ENCODE results near the gene GALNT2. TPM values are rescaled to one million over a fixed set of nuclear protein-coding genes. Genes with fewer than 3 reads are reported as not detected.

GALNT2 gene
- total and polyA plus RNA-seq, 2 experiments from 2014 or later = 17.8 to 48.3 TPM

DNA sequence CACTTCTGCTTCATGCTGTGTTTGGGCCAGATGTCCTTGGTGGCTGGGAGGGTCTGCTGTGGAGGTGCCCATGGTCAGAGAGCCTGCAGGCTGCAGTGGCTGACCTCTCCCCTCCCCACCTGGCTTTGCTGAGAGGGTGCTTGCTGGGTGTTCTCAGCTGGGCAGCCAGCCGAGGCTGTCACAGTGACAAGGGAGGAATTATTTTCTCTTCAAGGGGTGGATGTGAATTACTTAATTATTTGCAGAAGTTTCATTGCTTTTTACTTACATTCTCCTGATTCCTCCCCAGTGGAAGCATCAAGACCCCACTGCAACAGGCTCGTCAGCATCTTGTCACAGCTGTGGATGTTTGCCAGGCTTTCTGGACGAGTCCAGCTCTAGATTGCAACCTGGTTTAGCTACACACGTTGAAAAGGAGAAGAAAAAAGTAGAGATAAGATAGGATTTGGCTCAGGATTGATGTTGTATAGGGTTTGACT lies 70.3 kb downstream of the GALNT2 start (continued):
- TF ChIP-seq ZNF331 (CRISPR knock-in tag; IDR thresholded peaks at IDR 0.05; ENCODE audit: low read depth) = no peak
- TF ChIP-seq, protein P1, sequence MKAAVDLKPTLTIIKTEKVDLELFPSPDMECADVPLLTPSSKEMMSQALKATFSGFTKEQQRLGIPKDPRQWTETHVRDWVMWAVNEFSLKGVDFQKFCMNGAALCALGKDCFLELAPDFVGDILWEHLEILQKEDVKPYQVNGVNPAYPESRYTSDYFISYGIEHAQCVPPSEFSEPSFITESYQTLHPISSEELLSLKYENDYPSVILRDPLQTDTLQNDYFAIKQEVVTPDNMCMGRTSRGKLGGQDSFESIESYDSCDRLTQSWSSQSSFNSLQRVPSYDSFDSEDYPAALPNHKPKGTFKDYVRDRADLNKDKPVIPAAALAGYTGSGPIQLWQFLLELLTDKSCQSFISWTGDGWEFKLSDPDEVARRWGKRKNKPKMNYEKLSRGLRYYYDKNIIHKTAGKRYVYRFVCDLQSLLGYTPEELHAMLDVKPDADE (IDR thresholded peaks at IDR 0.05) = no peak
- no peak for TF ChIP-seq STAT1 (IDR thresholded peaks at IDR 0.05; ENCODE audit: unreplicated experiment)
- TF ChIP-seq NANOG (IDR thresholded peaks at IDR 0.05; ENCODE audit: borderline replicate concordance) = no peak
- no peak for TF ChIP-seq EZH2phosphoT487 (IDR thresholded peaks at IDR 0.05; ENCODE audit: unreplicated experiment)
- TF ChIP-seq CREB1 (CRISPR knock-in tag; IDR thresholded peaks at IDR 0.05; ENCODE audit: low read depth) = no peak

DNA sequence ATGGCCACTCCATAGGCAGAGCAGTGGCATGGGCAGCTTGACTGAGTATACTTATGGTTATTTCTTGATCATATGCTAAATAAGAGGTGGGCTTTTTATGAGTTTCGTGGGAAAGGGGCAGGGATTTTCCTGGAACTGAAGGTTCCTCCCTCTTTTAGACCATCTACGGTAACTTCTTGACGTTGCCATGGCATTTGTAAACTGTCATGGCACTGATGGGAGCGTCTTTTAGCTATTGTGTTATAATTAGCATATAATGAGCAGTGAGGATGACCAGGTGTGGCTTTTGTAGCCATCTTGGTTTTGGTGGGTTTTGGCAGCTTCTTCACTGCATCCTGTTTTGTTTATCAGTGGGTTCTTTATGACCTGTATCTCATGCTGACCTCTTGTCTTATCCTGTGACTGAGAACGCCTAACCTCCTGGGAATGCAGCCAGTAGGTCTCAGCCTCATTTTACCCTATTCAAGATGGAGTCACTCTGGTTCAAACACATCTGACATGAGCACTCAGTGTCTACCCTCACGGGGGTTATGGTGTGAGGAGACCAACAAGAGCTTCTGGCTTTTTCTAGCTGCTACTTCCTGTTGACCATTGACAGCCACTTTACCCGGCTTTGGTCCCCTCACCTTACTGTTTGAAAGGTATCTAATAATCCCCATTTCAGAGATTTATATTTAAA lies 71.7 kb downstream of the GALNT2 start:
- no peak overlapping the region for H3K4me2 ChIP-seq
- DNase-seq (ENCODE audit: low spot score) = no peak
- H2AFZ ChIP-seq = no peak overlapping the region
- H3K27me3 Mint-ChIP-seq (ENCODE audit: insufficient read depth, low read depth, poor library complexity) = peaks cover 5% of the 10 kb centered on the region
- H3K4me1 Mint-ChIP-seq = peaks cover 77% of the 10 kb centered on the region
- no peak overlapping the region for H3K27ac ChIP-seq (ENCODE audit: low read depth)
- no peaks in the 10 kb centered on the region for H3K36me3 ChIP-seq (ENCODE audit: insufficient read depth)
- H3K27ac Mint-ChIP-seq = no peak overlapping the region
- H3K4me3 Mint-ChIP-seq = no peak overlapping the region
- no peaks in the 10 kb centered on the region for H3K9me2 ChIP-seq (ENCODE audit: insufficient read depth)
- no peaks in the 10 kb centered on the region for H3F3A ChIP-seq (replicated peaks; ENCODE audit: low read depth)
- no peak for ATAC-seq
- H4K20me1 ChIP-seq (replicated peaks; ENCODE audit: insufficient read depth) = peaks cover 8% of the 10 kb centered on the region
- peaks cover 20% of the 10 kb centered on the region; the same call in 1 of the 2 replicates for H3K4me1 ChIP-seq (ENCODE audit: insufficient read depth)
- H3K79me2 ChIP-seq (replicated peaks; ENCODE audit: insufficient read depth) = peaks cover 63% of the 10 kb centered on the region
- no peak overlapping the region for H3K4me3 ChIP-seq
- no peaks in the 10 kb centered on the region for H3K27me3 ChIP-seq (ENCODE audit: insufficient read depth)
- no peaks in the 10 kb centered on the region for H3K9me3 Mint-ChIP-seq
- no peaks in the 10 kb centered on the region for H3K36me3 Mint-ChIP-seq (ENCODE audit: low read depth)
- TF ChIP-seq, protein P2, sequence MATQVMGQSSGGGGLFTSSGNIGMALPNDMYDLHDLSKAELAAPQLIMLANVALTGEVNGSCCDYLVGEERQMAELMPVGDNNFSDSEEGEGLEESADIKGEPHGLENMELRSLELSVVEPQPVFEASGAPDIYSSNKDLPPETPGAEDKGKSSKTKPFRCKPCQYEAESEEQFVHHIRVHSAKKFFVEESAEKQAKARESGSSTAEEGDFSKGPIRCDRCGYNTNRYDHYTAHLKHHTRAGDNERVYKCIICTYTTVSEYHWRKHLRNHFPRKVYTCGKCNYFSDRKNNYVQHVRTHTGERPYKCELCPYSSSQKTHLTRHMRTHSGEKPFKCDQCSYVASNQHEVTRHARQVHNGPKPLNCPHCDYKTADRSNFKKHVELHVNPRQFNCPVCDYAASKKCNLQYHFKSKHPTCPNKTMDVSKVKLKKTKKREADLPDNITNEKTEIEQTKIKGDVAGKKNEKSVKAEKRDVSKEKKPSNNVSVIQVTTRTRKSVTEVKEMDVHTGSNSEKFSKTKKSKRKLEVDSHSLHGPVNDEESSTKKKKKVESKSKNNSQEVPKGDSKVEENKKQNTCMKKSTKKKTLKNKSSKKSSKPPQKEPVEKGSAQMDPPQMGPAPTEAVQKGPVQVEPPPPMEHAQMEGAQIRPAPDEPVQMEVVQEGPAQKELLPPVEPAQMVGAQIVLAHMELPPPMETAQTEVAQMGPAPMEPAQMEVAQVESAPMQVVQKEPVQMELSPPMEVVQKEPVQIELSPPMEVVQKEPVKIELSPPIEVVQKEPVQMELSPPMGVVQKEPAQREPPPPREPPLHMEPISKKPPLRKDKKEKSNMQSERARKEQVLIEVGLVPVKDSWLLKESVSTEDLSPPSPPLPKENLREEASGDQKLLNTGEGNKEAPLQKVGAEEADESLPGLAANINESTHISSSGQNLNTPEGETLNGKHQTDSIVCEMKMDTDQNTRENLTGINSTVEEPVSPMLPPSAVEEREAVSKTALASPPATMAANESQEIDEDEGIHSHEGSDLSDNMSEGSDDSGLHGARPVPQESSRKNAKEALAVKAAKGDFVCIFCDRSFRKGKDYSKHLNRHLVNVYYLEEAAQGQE (IDR thresholded peaks at IDR 0.05; ENCODE audit: unreplicated experiment) = no peak
- TF ChIP-seq EZH2phosphoT487 (IDR thresholded peaks at IDR 0.05; ENCODE audit: unreplicated experiment) (no peak), STAT1 (IDR thresholded peaks at IDR 0.05; ENCODE audit: unreplicated experiment) (no peak), POLR2AphosphoS5 (IDR thresholded peaks at IDR 0.05; ENCODE audit: low read depth) (no peak)
- TF ChIP-seq, protein P3, sequence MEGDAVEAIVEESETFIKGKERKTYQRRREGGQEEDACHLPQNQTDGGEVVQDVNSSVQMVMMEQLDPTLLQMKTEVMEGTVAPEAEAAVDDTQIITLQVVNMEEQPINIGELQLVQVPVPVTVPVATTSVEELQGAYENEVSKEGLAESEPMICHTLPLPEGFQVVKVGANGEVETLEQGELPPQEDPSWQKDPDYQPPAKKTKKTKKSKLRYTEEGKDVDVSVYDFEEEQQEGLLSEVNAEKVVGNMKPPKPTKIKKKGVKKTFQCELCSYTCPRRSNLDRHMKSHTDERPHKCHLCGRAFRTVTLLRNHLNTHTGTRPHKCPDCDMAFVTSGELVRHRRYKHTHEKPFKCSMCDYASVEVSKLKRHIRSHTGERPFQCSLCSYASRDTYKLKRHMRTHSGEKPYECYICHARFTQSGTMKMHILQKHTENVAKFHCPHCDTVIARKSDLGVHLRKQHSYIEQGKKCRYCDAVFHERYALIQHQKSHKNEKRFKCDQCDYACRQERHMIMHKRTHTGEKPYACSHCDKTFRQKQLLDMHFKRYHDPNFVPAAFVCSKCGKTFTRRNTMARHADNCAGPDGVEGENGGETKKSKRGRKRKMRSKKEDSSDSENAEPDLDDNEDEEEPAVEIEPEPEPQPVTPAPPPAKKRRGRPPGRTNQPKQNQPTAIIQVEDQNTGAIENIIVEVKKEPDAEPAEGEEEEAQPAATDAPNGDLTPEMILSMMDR (conservative IDR thresholded peaks at IDR 0.05; ENCODE audit: low read depth in 2 of 2) = no peak
- TF ChIP-seq, protein P4, sequence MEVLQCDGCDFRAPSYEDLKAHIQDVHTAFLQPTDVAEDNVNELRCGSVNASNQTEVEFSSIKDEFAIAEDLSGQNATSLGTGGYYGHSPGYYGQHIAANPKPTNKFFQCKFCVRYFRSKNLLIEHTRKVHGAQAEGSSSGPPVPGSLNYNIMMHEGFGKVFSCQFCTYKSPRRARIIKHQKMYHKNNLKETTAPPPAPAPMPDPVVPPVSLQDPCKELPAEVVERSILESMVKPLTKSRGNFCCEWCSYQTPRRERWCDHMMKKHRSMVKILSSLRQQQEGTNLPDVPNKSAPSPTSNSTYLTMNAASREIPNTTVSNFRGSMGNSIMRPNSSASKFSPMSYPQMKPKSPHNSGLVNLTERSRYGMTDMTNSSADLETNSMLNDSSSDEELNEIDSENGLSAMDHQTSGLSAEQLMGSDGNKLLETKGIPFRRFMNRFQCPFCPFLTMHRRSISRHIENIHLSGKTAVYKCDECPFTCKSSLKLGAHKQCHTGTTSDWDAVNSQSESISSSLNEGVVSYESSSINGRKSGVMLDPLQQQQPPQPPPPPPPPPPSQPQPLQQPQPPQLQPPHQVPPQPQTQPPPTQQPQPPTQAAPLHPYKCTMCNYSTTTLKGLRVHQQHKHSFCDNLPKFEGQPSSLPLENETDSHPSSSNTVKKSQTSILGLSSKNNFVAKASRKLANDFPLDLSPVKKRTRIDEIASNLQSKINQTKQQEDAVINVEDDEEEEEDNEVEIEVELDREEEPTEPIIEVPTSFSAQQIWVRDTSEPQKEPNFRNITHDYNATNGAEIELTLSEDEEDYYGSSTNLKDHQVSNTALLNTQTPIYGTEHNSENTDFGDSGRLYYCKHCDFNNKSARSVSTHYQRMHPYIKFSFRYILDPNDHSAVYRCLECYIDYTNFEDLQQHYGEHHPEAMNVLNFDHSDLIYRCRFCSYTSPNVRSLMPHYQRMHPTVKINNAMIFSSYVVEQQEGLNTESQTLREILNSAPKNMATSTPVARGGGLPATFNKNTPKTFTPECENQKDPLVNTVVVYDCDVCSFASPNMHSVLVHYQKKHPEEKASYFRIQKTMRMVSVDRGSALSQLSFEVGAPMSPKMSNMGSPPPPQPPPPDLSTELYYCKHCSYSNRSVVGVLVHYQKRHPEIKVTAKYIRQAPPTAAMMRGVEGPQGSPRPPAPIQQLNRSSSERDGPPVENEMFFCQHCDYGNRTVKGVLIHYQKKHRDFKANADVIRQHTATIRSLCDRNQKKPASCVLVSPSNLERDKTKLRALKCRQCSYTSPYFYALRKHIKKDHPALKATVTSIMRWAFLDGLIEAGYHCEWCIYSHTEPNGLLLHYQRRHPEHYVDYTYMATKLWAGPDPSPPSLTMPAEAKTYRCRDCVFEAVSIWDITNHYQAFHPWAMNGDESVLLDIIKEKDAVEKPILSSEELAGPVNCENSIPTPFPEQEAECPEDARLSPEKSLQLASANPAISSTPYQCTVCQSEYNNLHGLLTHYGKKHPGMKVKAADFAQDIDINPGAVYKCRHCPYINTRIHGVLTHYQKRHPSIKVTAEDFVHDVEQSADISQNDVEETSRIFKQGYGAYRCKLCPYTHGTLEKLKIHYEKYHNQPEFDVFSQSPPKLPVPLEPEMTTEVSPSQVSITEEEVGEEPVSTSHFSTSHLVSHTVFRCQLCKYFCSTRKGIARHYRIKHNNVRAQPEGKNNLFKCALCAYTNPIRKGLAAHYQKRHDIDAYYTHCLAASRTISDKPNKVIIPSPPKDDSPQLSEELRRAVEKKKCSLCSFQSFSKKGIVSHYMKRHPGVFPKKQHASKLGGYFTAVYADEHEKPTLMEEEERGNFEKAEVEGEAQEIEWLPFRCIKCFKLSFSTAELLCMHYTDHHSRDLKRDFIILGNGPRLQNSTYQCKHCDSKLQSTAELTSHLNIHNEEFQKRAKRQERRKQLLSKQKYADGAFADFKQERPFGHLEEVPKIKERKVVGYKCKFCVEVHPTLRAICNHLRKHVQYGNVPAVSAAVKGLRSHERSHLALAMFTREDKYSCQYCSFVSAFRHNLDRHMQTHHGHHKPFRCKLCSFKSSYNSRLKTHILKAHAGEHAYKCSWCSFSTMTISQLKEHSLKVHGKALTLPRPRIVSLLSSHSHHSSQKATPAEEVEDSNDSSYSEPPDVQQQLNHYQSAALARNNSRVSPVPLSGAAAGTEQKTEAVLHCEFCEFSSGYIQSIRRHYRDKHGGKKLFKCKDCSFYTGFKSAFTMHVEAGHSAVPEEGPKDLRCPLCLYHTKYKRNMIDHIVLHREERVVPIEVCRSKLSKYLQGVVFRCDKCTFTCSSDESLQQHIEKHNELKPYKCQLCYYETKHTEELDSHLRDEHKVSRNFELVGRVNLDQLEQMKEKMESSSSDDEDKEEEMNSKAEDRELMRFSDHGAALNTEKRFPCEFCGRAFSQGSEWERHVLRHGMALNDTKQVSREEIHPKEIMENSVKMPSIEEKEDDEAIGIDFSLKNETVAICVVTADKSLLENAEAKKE (CRISPR knock-in tag; IDR thresholded peaks at IDR 0.05) = no peak
- TF ChIP-seq, protein P1 (IDR thresholded peaks at IDR 0.05) = no peak

Data from GM23338 (cell line).